ENCODE results near the gene TEX54.

DNA sequence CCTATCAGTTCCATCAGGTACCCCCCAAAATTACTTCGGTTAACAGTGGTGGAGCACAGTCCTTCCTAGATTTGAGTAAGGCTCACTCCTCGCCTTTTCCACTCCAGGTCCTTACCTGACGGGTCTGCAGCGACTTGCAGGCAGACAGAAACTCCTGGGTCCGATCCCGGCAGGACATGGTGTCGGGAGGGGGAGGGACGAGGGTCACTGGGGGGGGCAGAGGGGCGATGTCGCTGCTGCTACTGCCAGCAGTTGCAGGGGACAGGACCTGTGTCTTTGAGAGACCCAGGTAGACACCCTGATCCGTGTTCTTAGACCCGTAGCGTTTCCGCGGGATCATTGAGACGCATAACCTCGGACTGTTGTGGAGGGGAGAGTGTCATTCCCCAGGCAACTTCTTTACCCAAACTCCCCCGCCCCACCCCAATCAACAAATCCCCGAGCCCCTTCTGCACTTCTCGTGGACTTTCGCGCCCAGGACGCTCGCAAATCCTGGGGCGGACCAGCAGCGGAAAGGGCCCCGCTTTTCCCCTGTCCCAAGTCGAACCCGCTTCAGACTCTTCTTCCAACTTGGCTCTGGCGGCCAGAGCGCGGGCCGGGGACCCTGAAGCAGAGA is 1.6 kb downstream of the TEX54 start:
- TF ChIP-seq, protein P1, sequence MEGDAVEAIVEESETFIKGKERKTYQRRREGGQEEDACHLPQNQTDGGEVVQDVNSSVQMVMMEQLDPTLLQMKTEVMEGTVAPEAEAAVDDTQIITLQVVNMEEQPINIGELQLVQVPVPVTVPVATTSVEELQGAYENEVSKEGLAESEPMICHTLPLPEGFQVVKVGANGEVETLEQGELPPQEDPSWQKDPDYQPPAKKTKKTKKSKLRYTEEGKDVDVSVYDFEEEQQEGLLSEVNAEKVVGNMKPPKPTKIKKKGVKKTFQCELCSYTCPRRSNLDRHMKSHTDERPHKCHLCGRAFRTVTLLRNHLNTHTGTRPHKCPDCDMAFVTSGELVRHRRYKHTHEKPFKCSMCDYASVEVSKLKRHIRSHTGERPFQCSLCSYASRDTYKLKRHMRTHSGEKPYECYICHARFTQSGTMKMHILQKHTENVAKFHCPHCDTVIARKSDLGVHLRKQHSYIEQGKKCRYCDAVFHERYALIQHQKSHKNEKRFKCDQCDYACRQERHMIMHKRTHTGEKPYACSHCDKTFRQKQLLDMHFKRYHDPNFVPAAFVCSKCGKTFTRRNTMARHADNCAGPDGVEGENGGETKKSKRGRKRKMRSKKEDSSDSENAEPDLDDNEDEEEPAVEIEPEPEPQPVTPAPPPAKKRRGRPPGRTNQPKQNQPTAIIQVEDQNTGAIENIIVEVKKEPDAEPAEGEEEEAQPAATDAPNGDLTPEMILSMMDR (optimal IDR thresholded peaks at IDR 0.05 in 1 of 3, IDR thresholded peaks at IDR 0.05 in 1 of 3, conservative IDR thresholded peaks at IDR 0.05 in 1 of 3; ENCODE audit: extremely low read depth in 1 of 3, insufficient read depth in 2 of 3, low read length in 3 of 3) = no peak
- no peak for TF ChIP-seq EZH2 (IDR thresholded peaks at IDR 0.05; ENCODE audit: low read length)
